ENCODE data around the gene OPTC.
"Not testable (repeated sequence)": the region's sequence is repeated elsewhere in the genome, so short reads cannot be mapped to it uniquely, and the experiment has no call there.

OPTC gene

GRCh38 chr1:203493901-203494300 is at the start of gene OPTC:
Gene OPTC, plus strand, starts transcription at chr1:203494153. Its CDS starts 1,853 bp downstream, at chr1:203496006.
- DNase-seq: no peak

GRCh38 chr1:203444171-203444576 is 49.8 kb upstream of the OPTC start:
- DNase-seq: no peak

GRCh38 chr1:203447151-203447550 is 46.8 kb upstream of the OPTC start:
- no peak for DNase-seq

GRCh38 chr1:203447598-203447997 is 46.4 kb upstream of the OPTC start:
- not testable (repeated sequence) for DNase-seq

- no peak for DNase-seq
Observed at GRCh38 chr1:203448521-203449061, 45.4 kb upstream of the OPTC start.

- no peak for DNase-seq
Observed at GRCh38 chr1:203450001-203450400, 44.0 kb upstream of the OPTC start.

- no peak for DNase-seq
Observed at GRCh38 chr1:203450479-203451149, 43.3 kb upstream of the OPTC start.

GRCh38 chr1:203451836-203452784 is 41.8 kb upstream of the OPTC start:
- DNase-seq: no peak

- no peak for DNase-seq
Observed at GRCh38 chr1:203453016-203453415, 40.9 kb upstream of the OPTC start.

GRCh38 chr1:203453616-203454015 is 40.3 kb upstream of the OPTC start:
- DNase-seq: no peak

GRCh38 chr1:203454986-203455471 is 38.9 kb upstream of the OPTC start:
- no peak for DNase-seq

- no peak for DNase-seq
Observed at GRCh38 chr1:203455706-203456105, 38.2 kb upstream of the OPTC start.

- DNase-seq: no peak
Observed at GRCh38 chr1:203456577-203456976, 37.4 kb upstream of the OPTC start.

GRCh38 chr1:203458078-203458477 is 35.9 kb upstream of the OPTC start:
- no peak for DNase-seq

GRCh38 chr1:203459671-203460201 is 34.2 kb upstream of the OPTC start:
- no peak for DNase-seq

- DNase-seq: no peak
Observed at GRCh38 chr1:203461717-203462116, 32.2 kb upstream of the OPTC start.

GRCh38 chr1:203462143-203462542 is 31.8 kb upstream of the OPTC start:
- DNase-seq: no peak

GRCh38 chr1:203462878-203463277 is 31.1 kb upstream of the OPTC start:
- DNase-seq: no peak

- DNase-seq: no peak
Observed at GRCh38 chr1:203463469-203464062, 30.4 kb upstream of the OPTC start.

GRCh38 chr1:203464226-203464625 is 29.7 kb upstream of the OPTC start:
- no peak for DNase-seq

- DNase-seq: no peak
Observed at GRCh38 chr1:203464743-203465142, 29.2 kb upstream of the OPTC start.

GRCh38 chr1:203465146-203465798 is 28.7 kb upstream of the OPTC start:
- no peak for DNase-seq
